Glomerular endothelial cell (primary cell): ENCODE measurements around the gene ZNF710. TPM values are rescaled to one million over a fixed set of nuclear protein-coding genes. Genes with fewer than 3 reads are reported as not detected.
"Not testable (repeated sequence)": the region's sequence is repeated elsewhere in the genome, so short reads cannot be mapped to it uniquely, and the experiment has no call there.

Source experiments
- DNase-seq: peaks from one replicate; pipeline ENCODE4 v3.0.0-alpha.2; 2011; ENCODE audit warnings: low read depth, low spot score; ENCODE audit errors: extremely low read depth
- total RNA-seq: library from RNA; depleted of rRNA; stranded (reverse); fragments of >200 nt; gene quantifications from 2 replicates; pipeline ENCODE4 v1.2.3, GENCODE V29; 2015

ZNF710 gene
- total RNA-seq, result 13.8 and 16.5 TPM in 2 replicates

GRCh38 chr15:90001062-90001682 is at the start of gene ZNF710:
TSS of gene ZNF710 (plus strand) at chr15:90001324. CDS start at chr15:90067138, 65,814 bp downstream.
- no peak for DNase-seq

DNA sequence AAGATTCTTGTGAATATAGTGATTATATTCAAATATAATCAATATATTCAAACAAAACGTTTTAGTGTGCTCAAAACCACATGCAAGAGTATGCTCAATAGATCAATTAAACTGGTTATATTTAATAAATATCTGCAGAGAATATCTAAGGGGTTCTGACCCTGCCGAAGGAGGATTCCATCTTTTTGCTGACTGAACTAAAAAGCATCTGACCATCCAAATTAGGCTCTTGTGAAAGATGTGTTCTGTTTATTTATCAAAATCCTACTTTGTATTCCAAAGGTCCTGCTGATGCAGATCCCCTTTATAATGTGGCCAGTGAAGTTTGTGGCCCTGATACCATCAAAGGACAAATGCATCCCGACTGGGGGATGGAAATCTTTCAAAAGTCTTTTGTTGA is 46.6 kb upstream of the ZNF710 start:
- DNase-seq, result no peak

DNA sequence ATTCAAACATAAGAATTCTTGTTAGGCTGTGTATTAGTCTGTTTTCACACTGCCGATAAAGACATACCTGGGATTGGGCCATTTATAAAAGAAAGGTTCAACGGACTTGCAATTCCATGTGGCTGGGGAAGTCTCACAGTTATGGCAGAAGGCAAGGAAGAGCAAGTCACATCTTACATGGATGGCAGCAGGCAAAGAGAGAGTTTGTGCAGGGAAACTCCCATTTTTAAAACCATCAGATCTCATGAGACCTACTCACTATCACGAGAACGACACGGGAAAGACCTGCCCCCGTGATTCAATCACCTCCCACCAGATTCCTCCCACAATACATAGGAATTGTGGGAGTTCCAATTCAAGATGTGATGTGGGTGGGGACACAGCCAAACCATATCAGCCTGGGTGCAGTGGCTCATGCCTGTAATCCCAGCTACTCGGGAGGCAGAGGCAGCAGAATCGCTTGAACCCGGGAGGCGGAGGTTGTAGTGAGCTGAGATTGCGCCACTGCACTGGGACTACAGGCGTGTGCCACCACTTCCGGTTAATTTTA is 45.6 kb upstream of the ZNF710 start:
- DNase-seq, result not testable (repeated sequence)

- DNase-seq, result no peak
Observed at GRCh38 chr15:89958107-89958805, 42.9 kb upstream of the ZNF710 start.

DNA sequence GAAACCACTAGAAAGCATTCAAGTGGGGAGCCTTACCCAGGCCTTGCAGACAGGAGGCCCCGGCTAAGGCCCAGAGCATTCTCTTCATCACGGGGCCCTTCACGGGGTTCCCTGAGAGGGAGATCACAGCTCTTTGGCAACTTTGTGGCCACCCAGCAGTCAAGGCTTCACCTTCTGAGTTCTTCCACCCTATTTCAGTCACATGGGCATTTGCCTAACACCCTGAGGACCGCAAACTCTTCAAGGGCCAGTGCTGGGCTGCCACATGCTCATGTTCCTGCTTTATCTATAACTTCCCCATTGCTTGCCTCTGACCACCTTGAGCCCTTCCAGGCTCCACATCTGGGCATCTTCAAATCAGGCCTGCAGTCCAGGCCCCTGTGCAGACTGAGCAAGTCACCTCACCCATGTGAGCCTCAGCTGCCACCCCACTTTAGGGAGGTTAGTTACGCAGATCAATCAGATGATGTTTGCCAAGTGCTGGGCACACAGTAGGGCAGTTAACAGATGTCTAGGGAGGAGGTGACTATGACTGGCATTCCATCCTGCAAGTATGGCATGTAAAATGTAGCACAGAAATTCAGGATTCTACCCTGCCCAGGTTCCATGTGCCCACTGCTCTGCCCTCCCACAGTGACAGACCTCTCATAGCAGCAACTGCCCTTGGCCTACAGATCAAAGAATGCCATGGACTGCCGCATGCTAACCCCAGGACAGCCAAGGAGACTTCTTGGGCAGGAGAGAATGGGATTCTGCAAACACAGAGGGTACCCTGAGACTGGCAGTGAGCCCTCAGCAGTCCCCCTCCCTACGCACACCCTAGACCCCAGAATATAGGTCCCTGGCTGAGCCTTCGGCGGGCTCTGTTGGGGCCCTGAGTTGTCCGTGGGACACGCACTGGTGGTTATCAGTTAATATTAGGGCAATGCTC is 37.6 kb upstream of the ZNF710 start:
- DNase-seq, result no peak

GRCh38 chr15:89964232-89964954 is 36.7 kb upstream of the ZNF710 start:
- no peak for DNase-seq

GRCh38 chr15:89967881-89968280 is 33.2 kb upstream of the ZNF710 start:
- DNase-seq, result no peak

- no peak for DNase-seq
Observed at GRCh38 chr15:89971592-89971997, 29.5 kb upstream of the ZNF710 start.

DNA sequence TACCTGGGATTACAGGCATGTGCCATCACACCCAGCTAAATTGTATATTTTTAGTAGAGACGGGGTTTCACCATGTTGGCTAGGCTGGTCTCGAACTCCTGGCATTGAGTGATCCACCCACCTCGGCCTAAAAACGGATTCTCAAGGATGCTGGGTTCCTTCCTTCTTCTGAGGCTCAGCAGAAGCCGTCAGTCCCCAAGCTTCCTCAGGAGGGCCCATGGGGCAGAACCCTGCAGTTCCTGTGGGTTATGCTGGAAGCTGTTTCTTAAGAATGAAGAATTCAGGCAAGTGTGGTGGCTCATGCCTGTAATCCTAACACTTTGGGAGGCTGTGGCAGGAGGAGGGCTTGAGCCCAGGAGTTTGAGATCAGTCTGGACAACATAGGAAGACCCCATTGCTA is 29.0 kb upstream of the ZNF710 start:
- no peak for DNase-seq

DNA sequence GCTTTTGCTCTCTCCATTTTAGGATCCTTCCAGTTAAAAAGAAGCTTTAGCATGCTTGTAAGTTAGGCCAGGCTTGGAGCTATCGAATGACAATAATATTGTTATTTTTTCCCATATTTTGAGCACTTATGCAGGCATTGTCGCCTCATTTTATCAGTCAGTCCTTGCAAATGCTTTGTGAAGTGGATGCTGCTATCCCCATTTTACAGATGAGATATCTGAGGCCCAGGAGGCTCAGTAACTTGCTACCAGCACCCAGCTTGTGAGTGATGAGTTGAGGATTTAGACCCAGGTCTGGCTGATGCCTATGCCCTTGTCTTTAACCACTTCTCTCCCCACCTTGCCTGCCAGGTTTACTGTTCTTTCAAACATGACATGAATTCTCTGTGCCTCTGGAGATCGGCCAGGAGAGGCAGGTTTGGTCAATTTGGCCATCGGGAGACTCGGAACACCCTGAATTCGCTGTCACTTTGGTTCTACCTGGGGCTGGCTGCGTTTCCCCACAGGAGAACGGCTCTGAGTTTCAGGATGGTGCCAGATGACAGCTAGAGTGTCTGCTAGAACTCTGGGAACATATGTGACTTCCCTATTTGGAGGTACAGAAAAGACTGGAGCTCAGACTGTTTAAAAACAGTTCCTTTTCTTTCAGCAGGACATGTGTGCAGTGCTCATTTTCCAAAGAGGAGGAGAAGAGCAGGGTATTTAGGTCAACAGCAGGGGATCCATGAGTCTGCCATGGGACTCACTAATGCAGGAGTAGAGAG is 25.5 kb upstream of the ZNF710 start:
- no peak for DNase-seq

GRCh38 chr15:89976246-89976600 is 24.9 kb upstream of the ZNF710 start:
- DNase-seq, result no peak

DNA sequence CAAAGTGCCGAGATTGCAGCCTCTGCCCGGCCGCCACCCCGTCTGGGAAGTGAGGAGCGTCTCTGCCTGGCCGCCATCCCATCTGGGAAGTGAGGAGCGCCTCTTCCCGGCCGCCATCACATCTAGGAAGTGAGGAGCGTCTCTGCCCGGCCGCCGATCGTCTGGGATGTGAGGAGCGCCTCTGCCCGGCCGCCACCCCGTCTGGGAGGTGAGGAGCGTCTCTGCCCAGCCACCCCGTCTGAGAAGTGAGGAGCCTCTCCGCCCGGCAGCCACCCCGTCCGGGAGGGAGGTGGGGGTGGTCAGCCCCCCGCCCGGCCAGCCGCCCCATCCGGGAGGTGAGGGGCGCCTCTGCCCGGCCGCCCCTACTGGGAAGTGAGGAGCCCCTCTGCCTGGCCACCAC is 23.3 kb upstream of the ZNF710 start:
- DNase-seq, result not testable (repeated sequence)

DNA sequence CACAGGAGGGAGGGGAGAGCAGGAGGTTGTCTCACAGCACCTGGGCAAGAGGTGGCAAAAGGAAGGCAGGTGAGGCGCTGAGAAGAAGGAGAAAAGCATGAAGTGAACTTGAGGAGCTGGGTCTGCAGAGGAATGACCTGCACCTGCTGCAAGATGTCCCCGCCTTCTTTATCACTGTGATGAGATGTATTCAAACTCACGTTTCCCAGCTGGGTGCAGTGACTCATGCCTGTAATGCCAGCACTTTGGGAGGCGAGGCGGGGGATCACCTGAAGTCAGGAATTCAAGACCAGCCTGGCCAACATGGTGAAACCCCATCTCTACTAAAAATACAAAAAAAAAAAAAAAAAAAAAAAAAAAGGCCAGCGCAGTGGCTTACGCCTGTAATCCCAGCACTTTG is 22.2 kb upstream of the ZNF710 start:
- DNase-seq, result no peak

DNA sequence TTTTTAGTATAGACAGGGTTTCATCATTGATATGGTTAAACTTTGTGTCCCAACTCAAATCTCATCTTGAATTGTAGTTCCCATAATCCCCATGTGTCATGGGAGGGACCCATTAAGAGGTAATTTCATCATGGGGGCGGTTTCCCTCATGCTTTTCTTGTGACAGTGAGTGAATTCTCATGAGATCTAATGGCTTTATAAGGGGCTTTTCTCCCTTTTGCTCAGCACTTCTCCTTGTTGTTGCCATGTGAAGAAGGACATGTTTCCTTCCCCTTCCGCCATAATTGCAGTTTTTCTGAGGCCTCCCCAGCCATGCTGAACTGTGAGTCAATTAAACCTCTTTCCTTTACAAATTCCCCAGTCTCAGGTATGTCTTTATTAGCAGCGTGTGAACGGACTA is 20.2 kb upstream of the ZNF710 start:
- no peak for DNase-seq

DNA sequence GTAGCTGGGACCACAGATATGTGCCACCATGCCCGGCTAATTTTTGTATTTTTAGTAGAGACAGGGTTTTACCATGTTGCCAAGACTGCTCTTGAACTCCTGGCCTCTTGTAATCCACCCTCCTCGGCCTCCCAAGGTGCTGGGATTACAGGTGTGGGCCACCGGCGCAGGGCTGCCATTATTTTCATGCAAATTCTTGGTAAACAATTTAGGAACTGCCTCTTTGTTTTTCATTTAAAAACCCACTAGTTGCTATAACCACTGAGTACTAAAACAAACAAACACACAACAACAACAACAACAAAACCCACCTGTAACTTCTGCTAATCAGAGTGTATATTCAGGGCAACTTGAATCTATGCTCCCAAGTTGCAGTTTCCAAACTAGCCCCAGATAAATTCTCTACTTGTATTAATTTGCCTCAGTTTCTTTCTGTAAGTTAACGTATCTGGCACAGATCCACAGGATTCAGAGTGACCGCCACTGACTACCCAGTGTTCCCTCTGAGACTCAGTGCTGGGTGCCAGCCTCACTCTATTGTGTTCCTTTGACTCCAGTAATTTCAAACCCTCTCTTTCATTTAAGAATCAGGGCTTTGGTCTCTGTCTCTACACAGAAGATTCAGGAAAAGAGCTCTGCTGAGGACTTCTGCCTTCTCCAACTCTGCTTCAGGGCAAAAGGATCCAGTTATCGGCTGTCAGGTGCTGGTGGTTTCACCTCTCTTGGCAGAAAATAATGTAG is 18.6 kb upstream of the ZNF710 start:
- no peak for DNase-seq

GRCh38 chr15:89984001-89984400 is 17.1 kb upstream of the ZNF710 start:
- DNase-seq, result no peak

DNA sequence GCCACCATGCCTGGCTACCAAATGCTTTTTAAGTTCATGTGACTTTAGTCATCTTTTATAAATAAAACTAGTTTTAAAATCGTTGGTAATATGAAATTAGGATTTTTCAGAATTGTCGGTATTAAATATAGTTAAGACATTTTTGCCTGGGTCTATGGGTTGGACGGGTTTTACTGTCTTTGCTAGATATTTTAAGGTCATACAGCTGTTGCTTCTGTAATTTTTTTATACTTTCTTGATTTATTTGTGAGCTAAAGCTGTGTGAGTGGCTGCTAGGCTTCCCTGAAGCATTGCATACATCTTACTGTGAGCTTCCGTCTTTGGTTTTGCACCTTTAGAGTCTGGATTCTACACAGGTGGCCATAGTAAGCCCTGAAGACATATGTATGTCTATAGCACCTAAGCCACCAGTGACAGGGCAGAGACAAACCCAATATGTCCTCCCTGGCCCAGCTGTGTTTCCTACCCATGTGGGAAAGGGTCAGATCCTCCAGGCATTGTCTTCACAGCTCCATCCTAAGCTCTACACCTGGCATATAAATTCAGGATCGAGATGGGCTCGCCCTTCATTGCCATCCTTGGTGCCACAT is 16.6 kb upstream of the ZNF710 start:
- DNase-seq, result no peak

DNA sequence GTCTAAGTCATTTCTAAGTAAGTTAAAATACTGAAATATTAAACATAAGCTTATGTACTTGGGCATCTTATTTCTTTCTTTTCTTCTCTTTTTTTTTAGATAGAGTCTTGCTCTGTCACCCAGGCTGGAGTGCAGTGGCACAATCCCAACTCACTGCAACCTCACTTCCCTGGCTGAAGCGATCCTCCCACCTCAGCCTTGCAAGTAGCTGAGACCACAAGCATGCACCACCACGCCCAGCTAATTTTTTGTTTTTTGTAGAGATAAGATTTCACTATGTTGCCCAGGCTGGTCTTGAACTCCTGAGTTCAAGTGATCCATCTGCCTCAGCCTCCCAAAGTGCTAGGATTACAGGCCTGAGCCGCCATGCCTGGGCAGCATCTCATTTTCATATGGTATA is 16.0 kb upstream of the ZNF710 start:
- no peak for DNase-seq

DNA sequence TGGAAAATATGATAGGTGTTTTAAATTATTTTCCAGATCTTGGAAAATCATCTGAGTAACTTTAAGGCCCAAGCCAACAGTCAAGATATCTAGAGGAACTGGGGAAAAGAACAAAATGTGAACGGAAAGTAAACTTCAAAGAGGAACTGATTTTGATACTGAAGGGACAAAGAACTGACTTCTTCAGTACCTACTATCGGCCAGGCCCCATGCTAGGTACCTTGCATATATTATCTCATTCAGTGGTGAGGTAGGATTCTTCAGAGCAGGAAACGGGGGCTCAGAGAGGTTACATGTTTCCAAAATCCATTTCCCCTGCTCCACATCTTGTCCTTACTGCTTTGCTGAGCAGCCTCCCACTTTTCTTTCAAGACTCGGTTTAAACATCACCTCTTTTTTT is 9.8 kb upstream of the ZNF710 start:
- DNase-seq, result no peak
